Spleen (tissue), 7 donors: ENCODE measurements around the gene WDR70.

Experiments used
- POLR2A ChIP-seq, 3 donors: fragments of 450-650 bp; IDR thresholded peaks; one replicate each; pipeline ENCODE4 v1.5.1; 2017; ENCODE audit warnings: antibody characterized with exemption in 3 of 3, mild to moderate bottlenecking in 1 of 3
- TF ChIP-seq, protein P1 (sequence below), 11 experiments: fragments of 200-600 bp in 7 of 11; fragments of 450-650 bp in 4 of 11; sonication (generic) in 4 of 11; IDR thresholded peaks in 8 of 11; conservative IDR thresholded peaks in 3 of 11; 1 replicate in 7 of 11; 2 replicates in 4 of 11; pipeline versions ENCODE4 v1.4.0 to v1.8.0; 2016 to 2021; ENCODE audit warnings: antibody characterized with exemption in 11 of 11, inconsistent platforms in 4 of 11, mild to moderate bottlenecking in 1 of 11
- donor health status: DM: no; HTN: no; CAD: no; lungs with moderate emphysema.
- donor health status: DM: no; HTN: no; CAD: no.
- donor health status: DM: no; HTN: no; CAD: no.

DNA sequence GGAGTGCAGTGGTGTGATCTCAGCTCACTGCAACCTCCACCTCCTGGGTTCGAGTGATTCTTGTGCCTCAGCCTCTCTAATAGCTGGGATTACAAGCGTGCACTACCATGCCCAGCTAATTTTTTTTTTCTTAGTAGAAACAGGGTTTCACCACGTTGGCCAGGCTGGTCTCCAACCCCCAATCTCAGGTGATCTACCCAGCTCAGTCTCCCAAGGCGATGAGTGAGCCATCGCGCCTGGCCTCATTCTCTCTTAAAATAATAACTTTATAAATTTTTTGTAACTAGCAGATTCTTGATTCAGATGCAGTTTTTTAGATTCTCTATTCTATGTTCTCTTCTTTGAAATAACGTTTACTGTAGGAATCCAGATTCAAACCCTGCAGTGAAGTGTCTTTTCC is 333.6 kb downstream of the WDR70 start:
- TF ChIP-seq, protein P1, sequence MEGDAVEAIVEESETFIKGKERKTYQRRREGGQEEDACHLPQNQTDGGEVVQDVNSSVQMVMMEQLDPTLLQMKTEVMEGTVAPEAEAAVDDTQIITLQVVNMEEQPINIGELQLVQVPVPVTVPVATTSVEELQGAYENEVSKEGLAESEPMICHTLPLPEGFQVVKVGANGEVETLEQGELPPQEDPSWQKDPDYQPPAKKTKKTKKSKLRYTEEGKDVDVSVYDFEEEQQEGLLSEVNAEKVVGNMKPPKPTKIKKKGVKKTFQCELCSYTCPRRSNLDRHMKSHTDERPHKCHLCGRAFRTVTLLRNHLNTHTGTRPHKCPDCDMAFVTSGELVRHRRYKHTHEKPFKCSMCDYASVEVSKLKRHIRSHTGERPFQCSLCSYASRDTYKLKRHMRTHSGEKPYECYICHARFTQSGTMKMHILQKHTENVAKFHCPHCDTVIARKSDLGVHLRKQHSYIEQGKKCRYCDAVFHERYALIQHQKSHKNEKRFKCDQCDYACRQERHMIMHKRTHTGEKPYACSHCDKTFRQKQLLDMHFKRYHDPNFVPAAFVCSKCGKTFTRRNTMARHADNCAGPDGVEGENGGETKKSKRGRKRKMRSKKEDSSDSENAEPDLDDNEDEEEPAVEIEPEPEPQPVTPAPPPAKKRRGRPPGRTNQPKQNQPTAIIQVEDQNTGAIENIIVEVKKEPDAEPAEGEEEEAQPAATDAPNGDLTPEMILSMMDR (IDR thresholded peaks at IDR 0.05 in 8 of 11, conservative IDR thresholded peaks at IDR 0.05 in 3 of 11) = no peak
- no peak for TF ChIP-seq POLR2A (IDR thresholded peaks at IDR 0.05)
